NCI-H345 (cell line): ENCODE results near the gene GRIK4.
"Not testable (repeated sequence)": the region's sequence is repeated elsewhere in the genome, so short reads cannot be mapped to it uniquely, and the experiment has no call there.

Experiments used
- DNase-seq: peaks from one replicate; lab custom pipeline; 2025; lab: John Stamatoyannopoulos, UW

GRIK4 gene, protein sequence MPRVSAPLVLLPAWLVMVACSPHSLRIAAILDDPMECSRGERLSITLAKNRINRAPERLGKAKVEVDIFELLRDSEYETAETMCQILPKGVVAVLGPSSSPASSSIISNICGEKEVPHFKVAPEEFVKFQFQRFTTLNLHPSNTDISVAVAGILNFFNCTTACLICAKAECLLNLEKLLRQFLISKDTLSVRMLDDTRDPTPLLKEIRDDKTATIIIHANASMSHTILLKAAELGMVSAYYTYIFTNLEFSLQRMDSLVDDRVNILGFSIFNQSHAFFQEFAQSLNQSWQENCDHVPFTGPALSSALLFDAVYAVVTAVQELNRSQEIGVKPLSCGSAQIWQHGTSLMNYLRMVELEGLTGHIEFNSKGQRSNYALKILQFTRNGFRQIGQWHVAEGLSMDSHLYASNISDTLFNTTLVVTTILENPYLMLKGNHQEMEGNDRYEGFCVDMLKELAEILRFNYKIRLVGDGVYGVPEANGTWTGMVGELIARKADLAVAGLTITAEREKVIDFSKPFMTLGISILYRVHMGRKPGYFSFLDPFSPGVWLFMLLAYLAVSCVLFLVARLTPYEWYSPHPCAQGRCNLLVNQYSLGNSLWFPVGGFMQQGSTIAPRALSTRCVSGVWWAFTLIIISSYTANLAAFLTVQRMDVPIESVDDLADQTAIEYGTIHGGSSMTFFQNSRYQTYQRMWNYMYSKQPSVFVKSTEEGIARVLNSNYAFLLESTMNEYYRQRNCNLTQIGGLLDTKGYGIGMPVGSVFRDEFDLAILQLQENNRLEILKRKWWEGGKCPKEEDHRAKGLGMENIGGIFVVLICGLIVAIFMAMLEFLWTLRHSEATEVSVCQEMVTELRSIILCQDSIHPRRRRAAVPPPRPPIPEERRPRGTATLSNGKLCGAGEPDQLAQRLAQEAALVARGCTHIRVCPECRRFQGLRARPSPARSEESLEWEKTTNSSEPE

DNA sequence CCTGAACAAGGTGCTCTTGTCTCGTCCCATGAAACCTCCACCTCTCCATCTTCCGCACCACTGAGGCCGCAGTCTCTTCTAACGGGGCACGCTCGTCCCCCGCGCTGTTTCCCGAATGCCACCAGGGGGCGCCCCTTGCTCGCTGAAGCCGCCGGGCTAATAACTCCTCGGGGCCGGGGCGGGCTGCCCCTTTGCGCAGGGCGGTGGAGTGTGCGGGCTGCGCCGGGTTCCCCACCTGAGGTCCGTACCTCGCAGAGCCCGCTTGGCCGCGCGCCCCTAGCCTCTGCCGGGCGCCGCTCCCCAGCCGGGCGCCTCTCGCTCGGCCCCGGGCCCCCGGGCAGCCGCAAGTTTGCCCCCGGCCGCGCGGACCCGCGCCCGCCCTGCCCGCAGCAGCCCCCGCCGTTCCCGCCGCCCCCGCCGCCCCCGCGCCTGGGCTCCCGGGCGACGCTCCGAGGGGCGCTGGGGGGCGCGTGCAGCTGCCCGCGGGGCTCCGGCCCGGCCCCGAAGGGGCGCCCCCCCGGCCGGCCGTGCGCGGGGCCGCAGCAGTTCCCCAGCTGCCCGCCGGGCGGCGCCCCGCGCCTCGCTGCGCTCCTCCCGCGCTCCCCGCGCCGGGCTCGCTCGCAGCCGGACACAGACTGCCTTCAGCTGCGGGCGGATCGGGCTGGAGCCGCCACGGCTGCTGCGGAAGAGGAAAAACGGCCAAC is at the start of gene GRIK4:
GRIK4 (plus strand) TSS at position 633 of the 704 bp plus-strand sequence. CDS start 148,571 bp downstream, outside the sequence.
- DNase-seq: peak; percentile 79

DNA sequence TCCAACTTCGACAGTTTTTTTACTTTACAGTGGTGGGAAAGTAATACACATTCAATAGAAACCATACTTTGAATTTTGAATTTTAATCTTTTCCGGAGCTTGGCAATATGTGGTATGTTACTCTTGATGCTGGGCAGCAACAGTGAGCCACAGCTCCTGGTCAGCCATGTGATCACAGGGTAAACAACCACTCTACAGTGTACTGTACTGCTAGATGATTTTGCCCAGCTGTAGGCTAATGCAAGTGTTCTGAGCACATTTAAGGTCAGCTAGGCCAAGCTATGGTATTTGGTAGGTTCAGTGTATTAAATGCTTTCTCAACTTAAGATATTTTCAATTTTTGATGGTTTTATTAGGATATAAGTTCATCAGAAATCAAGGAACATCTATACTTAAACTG is 48.7 kb upstream of the GRIK4 start:
- no peak for DNase-seq

DNA sequence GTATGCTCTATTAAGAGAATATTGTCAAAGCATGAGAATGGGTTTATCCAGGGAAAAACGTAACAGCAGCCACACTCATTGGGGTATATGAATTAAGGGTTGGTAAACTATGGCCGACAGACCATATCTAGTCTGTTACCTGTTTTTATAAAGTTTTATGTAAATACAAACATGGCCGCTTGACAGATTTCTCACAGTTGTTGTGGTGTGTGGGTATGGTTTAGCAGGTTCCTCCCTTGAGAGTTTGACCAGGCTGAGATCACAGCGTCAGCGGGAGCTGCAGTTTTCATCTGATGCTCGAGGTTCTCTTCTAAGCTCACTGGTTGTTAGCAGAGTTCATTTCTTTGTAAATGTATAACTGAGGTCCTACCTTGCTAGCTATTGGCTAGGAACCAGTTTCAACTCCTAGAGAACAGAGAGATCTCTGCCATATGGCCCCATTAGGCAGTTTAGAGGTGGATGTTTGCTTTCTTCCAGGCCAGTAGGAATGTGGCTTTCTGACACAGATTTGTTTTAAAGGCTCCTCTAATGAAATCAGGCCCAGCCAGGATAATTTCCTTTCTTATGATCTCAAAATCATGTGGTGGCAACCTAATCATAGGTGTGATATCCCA is 45.5 kb upstream of the GRIK4 start:
- no peak for DNase-seq

DNA sequence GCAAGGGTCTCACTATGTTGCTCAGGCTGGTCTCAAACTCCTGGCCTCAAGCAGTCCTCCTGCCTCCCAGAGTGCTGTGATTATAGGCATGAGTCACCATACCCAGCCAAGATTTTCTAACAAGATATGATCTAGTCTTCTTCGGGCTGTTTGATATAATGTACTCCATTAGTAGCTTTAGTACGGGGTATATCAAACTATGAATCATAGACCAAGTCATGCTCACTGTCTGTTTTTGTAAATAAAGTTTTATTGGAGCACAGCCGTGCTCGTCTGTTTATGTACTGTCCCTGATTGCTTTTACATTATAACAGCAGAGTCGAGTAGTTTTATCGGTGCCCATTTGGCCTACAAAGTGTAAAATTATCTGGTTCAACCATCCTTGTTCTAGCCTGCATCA is 43.9 kb upstream of the GRIK4 start:
- DNase-seq: no peak

DNA sequence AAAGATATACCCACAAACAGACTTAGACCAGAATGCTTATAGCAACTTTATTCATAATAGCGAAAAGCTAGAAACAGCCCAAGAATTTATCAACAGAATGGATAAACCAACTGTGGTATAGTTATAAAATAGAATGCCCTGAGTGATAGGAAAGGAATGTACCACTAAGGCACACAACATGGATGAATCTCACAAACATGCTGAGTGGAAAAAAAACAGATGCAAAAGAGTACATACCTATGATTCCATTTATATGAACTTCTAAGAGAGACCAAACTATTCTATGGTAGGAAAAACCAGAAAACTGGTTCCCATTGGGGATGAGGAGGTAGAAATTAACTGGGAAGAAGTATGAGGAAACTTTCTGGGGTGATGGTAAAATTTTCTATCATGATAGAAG is 40.4 kb upstream of the GRIK4 start:
- no peak for DNase-seq

DNA sequence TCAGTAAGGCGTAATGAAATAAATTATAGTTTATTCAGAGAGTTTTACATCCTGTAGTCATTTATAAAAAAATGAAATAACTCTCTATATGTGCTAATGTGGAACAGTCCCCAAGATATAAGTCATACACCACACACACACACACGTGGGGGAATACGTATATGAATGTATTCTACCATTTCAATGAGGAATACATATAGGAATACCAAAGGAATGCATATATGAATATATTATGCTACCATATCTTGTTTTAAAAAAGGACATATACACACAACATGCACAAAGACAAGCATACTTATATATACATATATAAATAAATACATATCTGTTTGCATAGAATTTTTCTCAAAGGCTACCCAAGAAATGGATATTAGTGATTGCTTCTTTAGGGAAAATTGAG is 39.6 kb upstream of the GRIK4 start:
- DNase-seq: no peak

DNA sequence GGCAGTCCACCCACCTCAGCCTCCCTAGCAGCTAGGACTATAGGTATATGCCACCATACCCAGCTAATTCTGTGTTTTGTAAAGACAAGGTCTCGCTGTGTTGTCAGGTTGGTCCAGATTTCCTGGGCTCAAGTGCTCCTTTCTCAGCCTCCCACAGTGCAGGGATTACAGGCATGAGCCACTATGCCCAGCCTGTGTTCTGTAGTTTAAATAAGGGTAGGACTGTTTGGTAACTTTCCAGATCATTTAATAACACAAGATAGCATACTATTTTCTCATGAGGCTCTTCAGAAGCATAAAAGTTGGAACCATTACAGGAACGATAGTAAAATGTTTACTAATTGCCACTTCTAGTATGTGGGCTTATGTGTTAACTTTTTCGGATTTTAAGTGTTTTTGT is 38.0 kb upstream of the GRIK4 start:
- DNase-seq: no peak

DNA sequence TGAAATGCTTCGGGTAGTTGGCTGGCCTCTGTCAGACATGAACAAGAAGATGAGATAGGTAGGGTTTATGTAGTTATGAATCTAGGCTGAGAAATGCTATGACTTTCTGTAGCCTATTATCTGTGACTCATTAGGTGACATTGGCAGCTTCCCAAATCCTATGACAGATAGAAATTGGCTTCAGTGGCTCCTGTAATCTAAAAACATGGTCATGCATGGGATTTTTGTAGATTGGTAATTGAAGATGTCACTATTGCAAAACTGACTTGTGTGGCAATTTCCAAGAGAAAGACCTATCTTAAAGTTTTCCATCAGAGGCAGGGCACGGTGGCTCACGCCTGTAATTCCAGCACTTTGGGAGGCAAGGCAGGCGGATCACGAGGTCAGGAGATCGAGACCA is 29.4 kb upstream of the GRIK4 start:
- DNase-seq: no peak

DNA sequence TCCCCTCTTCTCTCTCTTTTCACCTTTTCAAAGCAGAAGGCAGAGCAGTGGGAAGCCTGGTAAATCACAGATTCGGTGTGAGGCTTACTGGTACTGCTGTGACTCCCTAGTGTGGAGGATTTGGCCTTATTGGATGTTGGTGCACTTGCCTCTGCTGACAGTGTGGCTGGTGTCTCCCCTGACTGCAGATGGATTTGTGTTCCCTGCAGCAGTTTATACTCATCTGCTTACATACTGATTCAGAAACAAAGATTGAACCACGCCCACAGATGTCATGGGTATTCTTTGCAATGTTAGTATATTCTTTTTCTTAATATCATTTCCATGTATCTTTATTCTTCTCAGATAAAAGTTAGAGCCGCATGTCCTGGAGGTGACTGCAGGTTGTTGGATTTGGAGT is 26.8 kb upstream of the GRIK4 start:
- DNase-seq: no peak

DNA sequence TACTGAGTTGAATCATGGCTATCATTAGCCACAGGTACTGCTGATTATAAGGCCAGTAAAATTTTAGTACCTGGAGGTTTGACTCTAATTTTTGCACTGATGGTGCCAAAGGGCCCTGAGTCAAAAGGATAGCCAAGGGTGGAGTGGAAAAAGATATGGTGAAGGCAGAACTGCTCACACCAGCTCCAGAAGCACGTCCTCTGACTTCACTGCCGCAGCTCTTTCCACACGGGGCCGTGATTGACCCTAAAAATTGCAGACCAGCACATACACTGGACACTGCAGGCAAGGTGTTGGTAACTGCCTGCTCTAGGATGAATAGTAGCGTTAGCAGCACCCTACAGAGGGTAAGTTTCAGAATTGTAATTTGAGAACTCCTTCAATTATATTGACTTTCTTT is 25.4 kb upstream of the GRIK4 start:
- DNase-seq: no peak

DNA sequence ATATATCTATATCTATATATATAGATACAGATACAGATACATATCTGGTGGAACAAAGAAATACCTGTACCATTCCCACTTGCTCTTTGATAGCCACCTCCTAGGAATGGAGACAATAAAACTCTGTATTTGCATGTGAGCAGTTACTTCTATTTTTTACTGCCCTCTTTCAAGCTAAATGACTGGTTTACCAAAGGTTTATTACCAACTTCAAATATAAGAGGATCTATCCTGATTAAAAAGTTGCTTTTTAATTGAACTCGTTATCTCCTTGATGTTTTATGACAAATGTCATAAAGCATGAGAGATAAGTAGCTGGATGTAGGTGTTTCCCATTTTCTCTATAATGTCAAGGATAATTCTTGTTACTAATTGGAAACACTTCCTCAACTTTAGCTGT is 21.7 kb upstream of the GRIK4 start:
- no peak for DNase-seq

DNA sequence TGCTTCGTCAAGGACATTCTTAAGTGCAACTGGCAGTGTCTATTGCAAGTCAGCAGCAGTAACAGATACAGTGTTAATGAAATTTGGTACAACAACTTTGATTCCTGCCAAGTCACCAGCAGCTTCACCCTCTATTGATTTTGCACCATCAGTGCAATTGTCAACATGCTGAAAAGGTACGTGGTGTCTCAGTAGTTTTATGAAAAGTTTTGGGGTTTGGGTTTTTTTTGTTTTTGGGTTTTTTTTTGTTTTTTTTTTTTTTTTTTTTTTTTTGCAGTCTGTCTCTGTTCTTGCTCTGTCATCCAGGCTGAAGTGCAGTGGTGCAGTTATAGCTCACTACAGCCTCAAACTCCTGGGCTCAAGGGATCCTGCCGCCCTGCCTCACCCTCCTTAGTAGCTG is 19.1 kb upstream of the GRIK4 start:
- DNase-seq: no peak

DNA sequence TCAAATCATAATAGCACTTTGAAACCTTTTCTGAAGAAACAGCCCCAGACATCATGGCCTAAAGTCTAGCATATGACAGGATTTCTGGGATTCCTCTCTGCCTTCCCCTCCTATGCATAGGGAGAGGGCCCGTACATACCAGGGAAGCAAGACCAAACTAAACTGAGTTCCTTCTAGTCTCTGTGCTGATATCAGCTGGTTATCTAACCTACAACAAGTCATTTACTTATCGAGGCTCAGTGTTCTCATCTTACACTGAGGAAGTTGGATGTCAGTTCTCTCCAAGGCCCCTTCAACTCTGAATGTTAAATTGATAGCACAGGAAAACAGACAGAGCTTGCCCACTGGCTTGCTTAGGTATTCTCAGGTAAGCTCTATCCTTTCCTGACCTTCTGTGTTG is 17.0 kb upstream of the GRIK4 start:
- no peak for DNase-seq

DNA sequence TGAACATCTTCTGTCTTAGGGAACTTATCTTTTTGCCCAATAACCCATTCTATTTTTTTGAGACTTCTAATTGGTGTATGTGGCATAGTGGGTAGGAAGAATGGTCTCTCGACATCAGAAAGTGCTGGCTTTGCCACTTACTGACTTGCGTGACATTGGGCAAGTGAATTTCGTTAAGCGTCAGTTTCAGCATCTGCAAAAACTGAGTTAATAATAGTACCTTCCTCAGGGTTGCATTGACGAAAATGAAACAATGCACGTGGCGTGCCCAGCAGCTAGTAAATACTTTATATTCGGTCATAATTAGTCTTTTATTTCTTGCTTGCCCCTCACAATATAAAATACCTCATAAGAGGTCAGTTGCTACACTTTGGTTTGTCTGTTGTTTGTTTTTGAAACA is 12.5 kb upstream of the GRIK4 start:
- DNase-seq: no peak

DNA sequence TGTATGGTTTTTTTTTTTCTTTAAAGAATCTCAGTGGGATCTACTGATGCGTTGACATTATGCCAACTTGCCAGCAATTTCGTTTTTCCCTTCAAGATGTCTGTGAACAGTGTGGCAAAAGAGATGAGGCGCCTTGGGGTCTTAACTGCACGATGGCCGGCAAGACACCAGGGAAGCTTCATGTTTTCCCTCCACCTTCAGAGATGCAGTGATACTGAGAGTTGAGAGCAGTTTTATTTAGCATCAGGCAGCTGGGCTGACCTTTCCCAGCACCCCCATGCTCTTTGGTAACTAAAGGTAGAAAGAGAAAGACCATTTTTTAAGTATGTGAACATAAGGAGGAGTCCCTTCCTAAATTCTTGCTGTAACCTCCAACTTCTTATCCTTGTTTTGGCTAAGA is 11.7 kb upstream of the GRIK4 start:
- no peak for DNase-seq

DNA sequence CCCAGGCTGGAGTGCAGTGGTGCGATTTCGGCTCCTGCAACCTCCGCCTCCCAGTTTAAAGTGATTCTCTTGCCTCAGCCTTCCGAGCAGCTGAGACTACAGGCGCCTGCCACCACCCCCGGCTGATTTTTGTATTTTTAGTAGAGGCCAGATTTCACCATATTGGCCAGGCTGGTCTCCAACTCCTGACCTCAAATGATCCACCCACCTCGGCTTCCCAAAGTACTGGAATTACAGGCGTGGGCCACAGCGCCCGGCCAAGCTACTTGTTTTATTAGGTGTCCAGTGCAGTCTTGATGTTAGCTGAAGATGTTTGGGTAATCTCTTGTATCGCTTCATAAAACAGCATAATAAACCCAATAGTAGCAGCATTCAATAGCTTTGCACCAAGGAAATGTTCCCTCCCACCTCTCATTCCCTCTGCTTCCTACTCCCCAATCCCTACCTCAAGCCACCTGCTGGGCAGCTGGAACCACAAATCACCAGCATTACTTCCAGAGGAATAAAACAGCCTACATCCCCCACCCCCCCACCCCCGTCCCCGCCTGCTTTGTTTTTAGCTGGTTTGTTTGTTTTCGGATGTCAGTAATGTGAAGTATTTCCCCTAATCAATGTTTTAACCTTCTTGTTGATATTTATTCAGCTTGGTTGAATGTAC is 11.0 kb upstream of the GRIK4 start:
- no peak for DNase-seq

DNA sequence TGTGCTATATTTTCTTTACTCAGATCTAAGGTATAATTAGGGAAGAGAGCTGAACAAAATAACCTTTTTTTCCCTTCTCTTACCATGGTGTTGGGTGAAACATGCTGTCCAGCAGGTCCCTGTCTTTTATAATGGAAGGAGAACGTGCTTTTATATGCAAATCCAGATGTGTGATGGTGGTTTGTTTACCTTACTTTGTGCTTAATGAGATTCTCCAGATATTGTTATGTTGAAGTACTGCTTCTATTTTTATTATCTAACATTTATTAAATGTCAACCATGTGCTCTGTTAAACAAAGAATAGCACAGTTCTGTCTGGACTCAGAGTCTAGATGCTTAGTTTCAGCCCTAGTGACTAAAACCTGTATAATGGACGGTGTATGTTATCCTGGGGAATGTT is 10.1 kb upstream of the GRIK4 start:
- no peak for DNase-seq

DNA sequence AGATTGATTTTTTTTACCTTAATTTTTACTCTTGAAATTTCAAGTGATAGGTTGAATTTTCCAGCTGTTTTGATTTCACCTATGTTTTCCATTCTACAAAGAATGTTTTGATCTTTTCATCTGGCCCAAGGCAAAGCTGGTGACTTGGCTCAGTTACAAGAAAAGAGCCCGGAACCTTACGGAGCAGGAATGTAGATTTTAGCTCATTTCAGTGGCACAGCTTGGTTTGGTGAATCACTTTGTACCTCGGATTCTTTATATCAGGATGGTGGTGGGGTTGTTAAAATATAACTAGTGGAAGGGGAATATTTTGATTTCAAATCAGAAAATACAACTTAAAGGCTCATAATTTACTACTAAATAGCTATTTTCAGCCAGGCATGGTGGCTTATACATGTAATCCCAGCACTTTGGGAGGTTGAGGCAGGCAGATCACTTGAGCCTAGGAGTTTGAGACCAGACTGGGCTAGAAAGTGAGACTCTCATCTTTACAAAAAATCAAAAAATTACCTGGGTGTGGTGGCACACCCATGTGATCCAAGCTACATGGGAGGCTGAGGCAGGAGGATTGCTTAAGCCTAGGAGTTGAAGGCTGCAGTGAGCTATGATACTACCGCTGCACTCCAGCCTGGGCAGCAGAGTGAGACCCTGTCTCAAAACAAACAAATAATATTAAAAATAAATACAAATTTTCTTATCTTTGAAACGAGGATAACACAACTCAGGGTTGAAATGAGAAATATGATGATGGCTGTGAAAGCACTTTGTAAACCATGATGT is 9.4 kb upstream of the GRIK4 start:
- DNase-seq: no peak

DNA sequence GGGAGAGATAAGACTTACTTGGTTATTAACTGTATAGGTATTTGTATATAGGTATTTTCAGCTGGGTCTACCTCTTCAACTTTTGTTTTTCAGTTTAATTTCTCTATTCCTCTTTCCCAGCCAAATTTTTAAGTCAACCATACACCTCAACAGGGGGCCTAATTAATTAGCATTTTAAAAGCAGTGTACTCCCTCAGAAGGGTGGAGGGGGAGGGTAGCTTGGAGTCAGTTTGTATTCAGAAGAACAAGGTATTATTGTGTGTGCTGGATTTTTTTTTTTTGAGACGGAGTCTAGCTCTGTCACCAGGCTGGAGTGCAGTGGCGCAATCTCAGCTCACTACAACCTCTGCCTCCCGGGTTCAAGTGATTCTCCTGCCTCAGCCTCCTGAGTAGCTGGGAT is 8.0 kb upstream of the GRIK4 start:
- not testable (repeated sequence) for DNase-seq

DNA sequence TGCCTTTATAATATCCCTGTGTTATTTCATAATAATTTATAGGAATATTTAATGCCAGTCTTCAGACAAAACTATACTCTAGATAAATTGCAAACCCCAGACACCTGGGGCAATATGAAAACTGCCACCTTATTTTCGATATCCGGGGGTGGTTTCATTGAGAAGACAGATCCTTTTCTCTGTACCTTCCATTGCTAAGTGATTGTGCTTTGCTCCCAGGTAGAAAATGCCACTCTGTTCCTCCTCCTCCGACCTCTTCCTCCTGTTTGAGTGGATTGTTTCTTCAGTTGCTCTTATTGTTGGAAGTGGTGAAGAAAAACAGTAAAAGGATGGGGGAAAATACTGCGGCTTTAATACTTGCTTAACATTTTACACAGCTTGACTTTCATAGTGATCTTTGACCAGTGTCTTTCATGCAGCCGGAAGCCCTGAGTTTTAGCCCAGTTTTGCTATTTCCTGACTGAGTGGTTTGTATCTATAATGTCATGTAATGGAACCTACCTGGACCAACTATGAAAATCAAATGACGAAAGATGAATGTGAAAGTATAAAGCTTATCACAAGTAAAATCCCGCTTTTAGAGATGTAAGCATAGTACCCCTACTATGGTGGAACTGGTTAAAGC is 5.6 kb upstream of the GRIK4 start:
- DNase-seq: no peak
